Esophagus muscularis mucosa (tissue), 3 donors: ENCODE measurements around the gene SUGP1.

Experiments
- EP300 ChIP-seq: sonication (generic); formaldehyde crosslinking; IDR thresholded peaks from one replicate; pipeline ENCODE4 v1.6.1; 2017; ENCODE audit warnings: antibody characterized with exemption
- TF ChIP-seq, protein P1 (sequence below), 3 experiments: fragments of 200-600 bp in 2 of 3; fragments of 450-650 bp in 1 of 3; sonication (generic) in 2 of 3; IDR thresholded peaks; one replicate each; pipeline ENCODE4 v1.5.1; 2017 to 2019; ENCODE audit warnings: antibody characterized with exemption in 3 of 3, mild to moderate bottlenecking in 2 of 3, moderate library complexity in 1 of 3

DNA sequence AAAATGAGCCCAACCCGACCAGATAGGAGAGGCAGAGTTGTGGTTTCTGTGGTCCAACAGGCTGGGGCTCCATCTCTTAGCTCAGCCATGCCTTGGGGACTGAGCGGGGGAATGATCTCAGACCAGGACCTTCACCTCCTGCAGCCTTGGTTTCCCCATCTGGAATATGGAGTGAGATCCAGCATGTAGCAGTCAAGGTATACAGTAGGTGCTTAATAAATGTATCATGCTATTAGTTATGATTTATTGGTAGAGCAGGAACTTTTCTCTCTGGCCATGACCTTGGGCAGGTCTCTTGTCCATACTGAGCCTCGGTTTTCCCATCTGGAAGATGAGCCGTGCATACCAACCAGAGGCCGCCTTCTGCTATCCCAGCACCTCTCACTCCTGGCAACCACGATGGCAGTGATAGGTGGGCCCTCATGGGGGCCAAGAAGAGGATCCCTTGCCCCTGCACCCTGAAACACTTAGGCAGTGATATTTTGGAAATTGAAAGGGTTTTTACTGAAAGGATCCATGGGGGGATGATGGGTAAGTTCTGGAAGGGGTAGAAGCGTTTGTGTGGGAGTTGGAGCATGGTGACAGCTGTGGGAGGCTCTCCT lies 56.3 kb downstream of the SUGP1 start:
- TF ChIP-seq, protein P1, sequence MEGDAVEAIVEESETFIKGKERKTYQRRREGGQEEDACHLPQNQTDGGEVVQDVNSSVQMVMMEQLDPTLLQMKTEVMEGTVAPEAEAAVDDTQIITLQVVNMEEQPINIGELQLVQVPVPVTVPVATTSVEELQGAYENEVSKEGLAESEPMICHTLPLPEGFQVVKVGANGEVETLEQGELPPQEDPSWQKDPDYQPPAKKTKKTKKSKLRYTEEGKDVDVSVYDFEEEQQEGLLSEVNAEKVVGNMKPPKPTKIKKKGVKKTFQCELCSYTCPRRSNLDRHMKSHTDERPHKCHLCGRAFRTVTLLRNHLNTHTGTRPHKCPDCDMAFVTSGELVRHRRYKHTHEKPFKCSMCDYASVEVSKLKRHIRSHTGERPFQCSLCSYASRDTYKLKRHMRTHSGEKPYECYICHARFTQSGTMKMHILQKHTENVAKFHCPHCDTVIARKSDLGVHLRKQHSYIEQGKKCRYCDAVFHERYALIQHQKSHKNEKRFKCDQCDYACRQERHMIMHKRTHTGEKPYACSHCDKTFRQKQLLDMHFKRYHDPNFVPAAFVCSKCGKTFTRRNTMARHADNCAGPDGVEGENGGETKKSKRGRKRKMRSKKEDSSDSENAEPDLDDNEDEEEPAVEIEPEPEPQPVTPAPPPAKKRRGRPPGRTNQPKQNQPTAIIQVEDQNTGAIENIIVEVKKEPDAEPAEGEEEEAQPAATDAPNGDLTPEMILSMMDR (IDR thresholded peaks at IDR 0.05) = no peak
- TF ChIP-seq EP300 = no peak
